Esophagus (tissue), 2 donors: ENCODE results near the gene TOMM40L. TPM values are rescaled to one million over a fixed set of nuclear protein-coding genes. Genes with fewer than 3 reads are reported as not detected.

Source experiments
- H3K27ac ChIP-seq, 2 donors: one replicate each; pipeline ENCODE4 v1.5.1; 2013; ENCODE audit warnings: low read depth in 2 of 2, mild to moderate bottlenecking in 2 of 2, inconsistent platforms in 1 of 2, low read length in 1 of 2, moderate library complexity in 1 of 2
- H3K27me3 ChIP-seq, 2 donors: one replicate each; pipeline ENCODE4 v1.6.1; 2013; ENCODE audit warnings: low read length in 2 of 2, control low read depth in 1 of 2, mild to moderate bottlenecking in 1 of 2; ENCODE audit not compliant: insufficient read depth in 2 of 2, control insufficient read depth in 1 of 2
- H3K36me3 ChIP-seq, 2 donors: one replicate each; pipeline ENCODE4 v1.6.1; 2013; ENCODE audit warnings: low read length in 1 of 2; ENCODE audit not compliant: control insufficient read depth in 2 of 2, insufficient read depth in 2 of 2
- H3K4me1 ChIP-seq, 2 donors: one replicate each; pipeline ENCODE4 v1.6.1; 2013; ENCODE audit warnings: low read length in 1 of 2; ENCODE audit not compliant: control insufficient read depth in 2 of 2, insufficient read depth in 2 of 2
- H3K4me3 ChIP-seq, 2 donors: one replicate each; pipeline ENCODE4 v1.5.1; 2013; ENCODE audit warnings: low read length in 2 of 2, mild to moderate bottlenecking in 2 of 2, low read depth in 1 of 2, moderate library complexity in 1 of 2
- H3K9me3 ChIP-seq, 2 donors: one replicate each; pipeline ENCODE4 v1.6.1; 2013; ENCODE audit warnings: mild to moderate bottlenecking in 2 of 2, low read depth in 1 of 2, low read length in 1 of 2, moderate library complexity in 1 of 2; ENCODE audit not compliant: control insufficient read depth in 2 of 2, insufficient read depth in 1 of 2
- WGBS, 2 donors: extraction: QIAGEN DNeasy Blood & Tissue Kit; methylation state at CpG; one replicate each; pipeline ENCODE4 v1.1.7; 2013; 5-methylcytosine and 5-hydroxymethylcytosine counted together
- polyA plus RNA-seq, 2 donors: library from polyadenylated mRNA; stranded (reverse); fragments of 200-250 nt; gene quantifications; one replicate each; pipeline ENCODE4 v1.2.3, GENCODE V29; 2013
- donor health status: healthy with polysubstance abuse.
- donor health status: Bipolar disorder and iron deficiency.

Gene TOMM40L
- polyA plus RNA-seq, 2 donors, result 8.0 to 10.5 TPM

- Histone ChIP-seq H3K36me3 (no peaks in the 10 kb centered on the region), H3K27ac (peak overlapping the region in 1 of 2 donors; percentile 6), H3K27me3 (no peaks in the 10 kb centered on the region), H3K9me3 (no peaks in the 10 kb centered on the region), H3K4me3 (no peak overlapping the region), H3K4me1 (no peaks in the 10 kb centered on the region)
- WGBS, 2 donors, result 71 to 74% methylated on average over 3 of the region's 3 CpGs
Measured at GRCh38 chr1:161187311-161187710, 38.5 kb upstream of the TOMM40L start.

- WGBS, 2 donors, result 70 to 71% methylated on average over 6 of the region's 6 CpGs
- peaks cover 0 to 3% of the 10 kb centered on the region in 2 donors for H3K4me1 ChIP-seq
- H3K27ac ChIP-seq, result no peak overlapping the region
- H3K27me3 ChIP-seq, result no peaks in the 10 kb centered on the region
- peaks cover 0 to 3% of the 10 kb centered on the region in 2 donors for H3K36me3 ChIP-seq
- no peak overlapping the region for H3K4me3 ChIP-seq
- no peaks in the 10 kb centered on the region for H3K9me3 ChIP-seq
Measured at GRCh38 chr1:161188381-161188780, 37.5 kb upstream of the TOMM40L start.

- Histone ChIP-seq H3K27me3 (no peaks in the 10 kb centered on the region), H3K4me1 (peaks cover 0 to 3% of the 10 kb centered on the region in 2 donors), H3K4me3 (no peak overlapping the region), H3K9me3 (no peaks in the 10 kb centered on the region), H3K36me3 (peaks cover 0 to 5% of the 10 kb centered on the region in 2 donors), H3K27ac (no peak overlapping the region)
- 90 to 91% methylated on average over 5 of the region's 5 CpGs for WGBS, 2 donors
Measured at GRCh38 chr1:161189036-161189435, 36.8 kb upstream of the TOMM40L start.

DNA sequence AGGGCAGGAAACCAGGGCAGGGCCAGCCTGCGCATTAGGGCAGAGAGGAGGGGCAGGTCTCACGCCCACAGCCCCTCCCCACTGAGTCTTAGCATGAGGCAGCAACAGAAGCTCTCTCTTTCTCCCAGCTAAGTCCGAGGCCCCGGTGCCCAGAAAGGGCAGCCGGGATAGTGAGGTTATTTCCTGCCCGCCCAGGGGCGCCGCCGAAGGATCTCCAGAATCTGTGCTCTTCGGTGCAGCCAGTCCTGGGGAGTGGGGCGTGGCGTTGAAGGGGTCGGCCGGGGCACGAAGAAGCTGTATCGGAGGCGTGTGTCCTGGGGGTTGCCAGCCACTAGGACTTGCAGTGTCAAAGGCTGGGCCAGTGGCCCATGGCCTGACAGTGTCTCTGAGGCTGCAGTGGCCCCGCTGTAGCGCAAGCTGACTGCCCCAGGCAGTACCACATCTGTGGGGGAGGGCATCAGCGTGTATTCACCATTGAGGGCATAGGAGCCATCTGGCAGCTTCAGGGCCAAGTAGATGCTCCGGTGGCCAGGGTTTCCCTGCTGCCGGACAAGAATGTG is 34.8 kb upstream of the TOMM40L start:
- Histone ChIP-seq H3K27me3 (no peaks in the 10 kb centered on the region), H3K36me3 (peaks cover 0 to 5% of the 10 kb centered on the region in 2 donors), H3K4me1 (peaks cover 3% of the 10 kb centered on the region in 2 donors), H3K9me3 (no peaks in the 10 kb centered on the region), H3K4me3 (no peak overlapping the region), H3K27ac (no peak overlapping the region)
- WGBS, 2 donors, result 69 to 77% methylated on average over 22 of the region's 22 CpGs

- peaks cover 0 to 5% of the 10 kb centered on the region in 2 donors for H3K36me3 ChIP-seq
- H3K9me3 ChIP-seq, result no peaks in the 10 kb centered on the region
- 69 to 76% methylated on average over 8 of the region's 8 CpGs for WGBS, 2 donors
- no peaks in the 10 kb centered on the region for H3K27me3 ChIP-seq
- H3K27ac ChIP-seq, result no peak overlapping the region
- H3K4me1 ChIP-seq, result peaks cover 3% of the 10 kb centered on the region in 2 donors
- no peak overlapping the region for H3K4me3 ChIP-seq
Measured at GRCh38 chr1:161191971-161192370, 33.9 kb upstream of the TOMM40L start.

DNA sequence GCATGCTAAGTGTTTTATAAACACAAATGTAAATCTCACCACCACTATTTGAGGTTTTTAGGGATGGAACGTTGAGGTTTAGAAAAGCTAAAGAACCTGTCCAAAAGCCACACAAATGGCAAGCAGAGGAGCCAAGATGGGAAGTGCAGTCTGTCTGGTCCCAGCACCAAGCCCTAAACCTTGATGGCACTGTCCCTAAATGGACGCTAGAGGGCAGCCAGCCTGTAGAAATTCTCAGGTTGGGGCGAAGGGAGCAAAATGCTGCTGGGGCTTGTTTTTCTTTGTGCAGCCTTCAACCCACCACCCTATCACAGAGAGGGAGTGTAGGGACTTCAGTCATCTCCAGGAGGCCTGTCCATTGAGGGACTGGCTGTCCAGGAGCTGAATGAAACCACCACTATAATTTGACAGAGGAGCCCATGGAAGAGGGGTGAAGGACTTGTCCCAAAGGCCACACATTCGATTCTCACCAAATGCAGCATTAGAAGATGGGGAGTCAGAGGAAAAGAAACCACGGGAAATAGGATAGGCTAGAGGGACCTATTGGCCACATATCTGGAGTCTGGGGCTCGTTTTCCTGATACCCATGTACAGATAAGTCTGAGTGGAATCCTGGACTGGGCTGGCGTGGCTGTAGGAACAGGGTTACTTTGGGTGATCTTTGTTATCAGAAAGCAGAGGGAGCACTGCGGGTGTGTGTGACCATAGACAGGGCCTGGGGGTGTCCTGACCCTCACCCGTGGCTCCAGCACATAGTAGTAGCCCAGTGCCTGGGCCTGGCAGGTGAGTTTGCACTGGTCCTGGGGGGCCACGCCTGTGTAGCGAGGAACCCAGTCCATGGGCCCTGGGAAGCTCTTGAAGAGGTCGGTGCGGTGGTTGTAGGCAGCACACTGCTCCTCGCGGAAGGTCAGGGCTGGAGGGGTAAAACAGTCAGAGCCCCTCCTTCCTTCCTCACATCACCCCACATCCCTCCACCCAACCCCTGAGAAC is 33.1 kb upstream of the TOMM40L start:
- Histone ChIP-seq H3K27me3 (no peaks in the 10 kb centered on the region), H3K9me3 (no peaks in the 10 kb centered on the region), H3K4me3 (no peak overlapping the region), H3K36me3 (peaks cover 0 to 5% of the 10 kb centered on the region in 2 donors), H3K4me1 (peaks cover 3% of the 10 kb centered on the region in 2 donors), H3K27ac (no peak overlapping the region)
- 52 to 60% methylated on average over 15 of the region's 15 CpGs for WGBS, 2 donors

- no peaks in the 10 kb centered on the region for H3K27me3 ChIP-seq
- H3K9me3 ChIP-seq, result no peaks in the 10 kb centered on the region
- H3K27ac ChIP-seq, result no peak overlapping the region
- peaks cover 0 to 5% of the 10 kb centered on the region in 2 donors for H3K36me3 ChIP-seq
- H3K4me1 ChIP-seq, result peaks cover 3 to 13% of the 10 kb centered on the region in 2 donors
- H3K4me3 ChIP-seq, result no peak overlapping the region
- WGBS, 2 donors, result 72 to 76% methylated on average over 21 of the region's 21 CpGs
Measured at GRCh38 chr1:161193561-161194235, 32.2 kb upstream of the TOMM40L start.

DNA sequence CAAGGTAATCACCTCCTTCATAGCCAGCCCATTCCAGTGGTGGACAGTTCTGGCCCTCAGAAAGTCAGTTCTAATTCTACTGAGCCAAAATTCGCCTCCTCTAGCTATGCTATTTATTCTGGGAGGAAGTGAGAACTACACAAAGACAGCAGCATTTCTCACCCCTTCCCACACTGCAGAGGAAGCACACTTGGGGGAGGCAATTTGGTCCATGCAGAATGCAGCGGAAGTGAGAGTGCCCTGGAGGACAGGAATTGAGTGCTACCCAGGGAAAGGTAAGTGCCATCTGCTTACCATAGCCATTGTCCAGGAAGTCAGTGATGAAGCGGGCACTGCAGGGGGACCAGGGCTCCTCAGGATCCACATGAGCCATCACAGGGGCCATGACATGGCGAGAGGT is 30.7 kb upstream of the TOMM40L start:
- WGBS, 2 donors, result 72 to 85% methylated on average over 4 of the region's 4 CpGs
- H3K9me3 ChIP-seq, result no peaks in the 10 kb centered on the region
- no peaks in the 10 kb centered on the region for H3K27me3 ChIP-seq
- peaks cover 0 to 5% of the 10 kb centered on the region in 2 donors for H3K36me3 ChIP-seq
- no peak overlapping the region for H3K4me3 ChIP-seq
- H3K27ac ChIP-seq, result no peak overlapping the region
- peaks cover 3 to 15% of the 10 kb centered on the region in 2 donors for H3K4me1 ChIP-seq

DNA sequence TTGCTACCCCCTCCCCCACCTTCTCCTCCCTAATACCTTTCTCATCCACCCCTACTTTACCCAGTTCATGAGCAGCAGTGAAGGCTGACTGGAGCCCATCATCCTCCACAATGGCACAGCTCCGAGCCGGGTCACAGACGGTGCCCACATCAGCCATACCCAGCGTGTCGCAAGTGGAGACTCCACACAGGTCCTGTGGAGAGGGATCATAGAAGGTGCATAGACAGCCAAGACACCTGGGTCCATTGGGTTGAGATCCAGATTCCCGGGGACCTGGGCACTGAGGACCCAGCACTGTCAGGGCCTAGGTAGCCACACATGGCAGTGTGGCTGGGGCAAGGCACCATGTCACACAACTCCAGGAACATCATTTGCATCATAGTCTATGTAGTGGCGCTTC is 29.7 kb upstream of the TOMM40L start:
- H3K36me3 ChIP-seq, result peaks cover 0 to 5% of the 10 kb centered on the region in 2 donors
- H3K4me1 ChIP-seq, result peaks cover 4 to 24% of the 10 kb centered on the region in 2 donors
- H3K4me3 ChIP-seq, result no peak overlapping the region
- no peak overlapping the region for H3K27ac ChIP-seq
- no peaks in the 10 kb centered on the region for H3K9me3 ChIP-seq
- WGBS, 2 donors, result 89 to 93% methylated on average over 7 of the region's 7 CpGs
- H3K27me3 ChIP-seq, result no peaks in the 10 kb centered on the region
